ENCODE measurements around the gene SLC27A3.

- TF ChIP-seq POLR2AphosphoS5 (IDR thresholded peaks at IDR 0.05; ENCODE audit: low read depth, low read length) (no peak), POLR2A (IDR thresholded peaks at IDR 0.05; ENCODE audit: low read depth, low read length) (no peak)
Measured at GRCh38 chr1:153771841-153772593, 3.2 kb upstream of the SLC27A3 start.

Data from GM12892 (cell line).